ENCODE measurements around the gene CAMK2B.
"Not testable (repeated sequence)": the region's sequence is repeated elsewhere in the genome, so short reads cannot be mapped to it uniquely, and the experiment has no call there.

Gene CAMK2B

GRCh38 chr7:44189286-44189992, 136.0 kb downstream of the CAMK2B start, which contains the start of gene GCK:
Gene GCK, minus strand, starts transcription at chr7:44189439. Its CDS starts 486 bp downstream, at chr7:44188953.
- DNase-seq, result no peak

DNA sequence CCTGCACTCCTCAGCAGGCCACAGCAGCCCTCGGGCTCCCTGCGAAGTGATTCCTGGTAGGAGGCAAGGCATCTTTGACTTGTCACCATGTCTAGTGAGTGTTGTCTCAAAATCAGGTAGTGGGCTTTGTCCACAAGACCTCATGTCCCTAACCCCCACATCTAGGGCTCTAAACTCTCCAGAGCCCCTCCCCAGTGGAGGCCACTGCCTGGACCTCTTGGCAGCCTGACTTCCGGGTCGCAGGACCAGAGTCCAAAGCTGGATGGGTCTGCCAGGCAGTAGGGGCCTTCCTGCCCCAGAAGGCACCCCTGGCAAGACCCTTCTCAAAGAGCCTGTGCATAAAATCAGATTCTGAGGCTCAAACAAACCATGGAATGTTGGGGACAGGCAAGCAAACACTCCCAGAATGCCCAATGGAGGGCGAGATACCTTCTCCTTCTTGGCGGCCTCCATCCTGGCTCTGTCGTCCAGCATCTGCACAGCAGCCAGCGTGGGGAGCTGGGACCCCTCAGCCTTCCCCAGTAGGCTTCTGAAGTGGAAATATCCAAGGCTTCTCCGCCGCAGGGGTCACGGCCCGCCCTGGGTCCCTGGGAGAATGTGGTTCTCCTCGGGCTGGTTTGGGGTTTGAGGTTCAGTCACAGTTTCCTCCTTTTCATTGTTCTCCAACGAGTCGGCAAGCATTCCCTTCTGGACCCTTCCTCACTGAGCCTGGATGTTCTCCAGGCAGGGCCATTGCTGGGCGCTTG, 136.7 kb downstream of the CAMK2B start:
- no peak for DNase-seq

DNA sequence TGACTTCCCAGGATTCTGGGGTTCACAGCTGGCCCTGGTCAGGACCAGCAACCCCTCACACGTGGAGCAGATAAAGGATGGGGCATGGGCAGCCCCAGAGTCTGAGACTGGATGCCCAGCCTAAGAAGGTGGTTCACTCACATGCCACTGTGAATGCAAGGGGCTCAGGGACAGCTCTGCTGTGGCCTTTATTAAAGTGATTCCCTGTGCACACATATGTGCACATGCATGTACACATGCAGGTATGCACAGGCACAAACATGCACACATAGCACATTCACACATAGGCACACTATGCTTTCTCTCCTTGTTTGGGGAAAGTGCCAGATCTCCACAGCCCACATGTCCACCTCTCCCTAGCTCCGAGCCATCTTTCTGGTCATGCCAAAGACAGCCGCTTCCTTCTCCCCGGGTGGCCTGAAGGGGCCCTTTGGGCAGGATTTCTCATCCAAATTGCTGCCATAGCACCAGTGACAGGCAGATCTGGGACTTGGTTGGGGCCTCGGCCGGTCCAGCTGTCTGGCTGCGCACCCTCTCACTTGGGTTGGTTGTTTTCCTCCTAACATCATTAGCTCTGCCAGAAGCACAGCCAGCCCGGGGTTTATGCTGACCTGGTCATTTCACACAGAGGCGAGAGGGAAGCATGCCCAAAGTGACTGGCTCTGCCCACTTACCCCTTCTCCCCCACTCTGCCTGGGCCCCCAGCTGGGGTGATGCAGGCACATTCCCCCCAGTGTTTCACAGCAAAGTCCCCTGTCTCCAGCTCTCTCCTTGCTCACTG, 137.6 kb downstream of the CAMK2B start:
- no peak for DNase-seq

DNA sequence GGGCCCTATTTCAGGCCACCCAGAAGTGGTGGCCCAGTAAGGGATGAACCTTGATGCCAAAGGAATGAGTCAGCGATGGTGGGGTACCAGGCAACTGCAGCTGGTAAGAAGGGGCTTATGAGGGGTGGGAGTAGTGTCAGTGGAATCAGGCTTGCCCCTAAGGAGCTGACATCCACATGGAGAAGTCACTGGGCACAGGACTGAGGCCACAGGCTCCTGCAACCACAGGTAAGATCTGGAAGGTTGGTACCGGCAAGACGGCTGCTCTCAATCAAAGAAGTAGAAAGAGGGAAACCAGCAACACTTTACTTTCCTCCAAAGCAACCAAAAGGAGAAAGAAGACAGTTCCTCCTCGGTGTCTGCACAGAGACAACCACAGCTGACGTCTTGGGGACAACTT, 138.7 kb downstream of the CAMK2B start:
- DNase-seq, result peak in 1 of 4 experiments; percentile 6

GRCh38 chr7:44185729-44186128, 139.7 kb downstream of the CAMK2B start:
- no peak for DNase-seq

DNA sequence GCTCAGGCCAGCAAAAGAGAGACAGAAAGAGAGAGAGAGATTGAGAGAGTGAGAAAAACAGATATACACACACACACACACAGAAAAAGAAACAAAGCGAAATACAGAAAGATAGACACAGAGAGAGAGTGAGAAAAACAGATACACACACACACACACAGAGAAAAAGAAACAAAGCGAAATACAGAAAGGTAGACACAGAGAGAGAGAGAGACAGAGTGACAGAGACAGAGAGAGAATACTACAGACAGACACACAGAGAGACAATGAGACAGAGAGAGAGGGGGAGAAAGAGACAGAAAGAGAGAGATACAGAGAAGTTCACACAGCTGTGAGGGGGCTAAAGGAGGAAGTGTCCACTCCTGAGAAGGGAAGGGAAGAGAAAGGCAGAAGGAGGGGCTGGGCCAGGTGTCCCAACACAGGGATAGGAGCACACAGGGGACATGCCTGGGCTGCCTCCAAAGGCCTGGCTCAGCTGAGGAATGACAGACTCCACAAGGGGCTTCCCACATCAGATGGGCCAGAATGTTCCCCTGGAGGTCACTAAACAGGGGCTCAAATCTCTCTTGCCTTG, 140.4 kb downstream of the CAMK2B start:
- DNase-seq, result no peak

DNA sequence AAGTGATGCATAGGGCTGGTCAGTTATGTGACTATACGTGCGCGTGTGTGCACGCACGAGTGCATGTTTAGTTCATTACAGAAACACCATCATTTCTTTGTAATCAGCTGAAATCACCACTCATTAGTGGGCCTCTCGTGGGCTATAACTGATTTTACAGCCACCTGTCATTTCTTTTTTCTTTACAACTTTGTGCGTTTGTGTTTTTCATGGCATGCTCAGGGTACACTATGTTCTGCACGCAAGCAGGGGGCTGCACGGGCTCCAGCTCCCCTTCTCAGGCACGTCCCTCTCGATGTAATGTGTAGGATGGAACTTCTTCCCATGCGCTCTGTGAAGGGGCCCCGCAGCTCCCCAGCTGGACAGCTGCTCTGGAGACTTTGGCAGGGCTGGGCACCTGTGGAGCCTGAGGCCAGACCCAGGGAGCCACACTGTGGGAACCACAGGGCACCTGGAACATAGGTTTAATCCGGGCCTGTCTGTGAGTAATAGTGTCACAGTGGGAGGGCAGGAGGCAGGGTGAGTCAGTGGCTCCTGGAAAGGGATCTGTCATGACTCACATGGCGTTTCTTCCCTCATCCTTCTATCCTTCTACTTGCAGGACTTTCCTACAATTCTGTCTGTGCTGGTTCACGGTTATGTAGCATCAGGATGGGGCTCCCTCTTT, 141.1 kb downstream of the CAMK2B start:
- no peak for DNase-seq

- DNase-seq, result no peak
Measured at GRCh38 chr7:44183386-44183785, 142.0 kb downstream of the CAMK2B start.

GRCh38 chr7:44182827-44183226, 142.6 kb downstream of the CAMK2B start:
- no peak for DNase-seq

- DNase-seq, result no peak
Measured at GRCh38 chr7:44180631-44181030, 144.8 kb downstream of the CAMK2B start.

GRCh38 chr7:44177570-44178131, 147.7 kb downstream of the CAMK2B start:
- DNase-seq, result no peak

- no peak for DNase-seq
Measured at GRCh38 chr7:44176486-44176885, 148.9 kb downstream of the CAMK2B start.

DNA sequence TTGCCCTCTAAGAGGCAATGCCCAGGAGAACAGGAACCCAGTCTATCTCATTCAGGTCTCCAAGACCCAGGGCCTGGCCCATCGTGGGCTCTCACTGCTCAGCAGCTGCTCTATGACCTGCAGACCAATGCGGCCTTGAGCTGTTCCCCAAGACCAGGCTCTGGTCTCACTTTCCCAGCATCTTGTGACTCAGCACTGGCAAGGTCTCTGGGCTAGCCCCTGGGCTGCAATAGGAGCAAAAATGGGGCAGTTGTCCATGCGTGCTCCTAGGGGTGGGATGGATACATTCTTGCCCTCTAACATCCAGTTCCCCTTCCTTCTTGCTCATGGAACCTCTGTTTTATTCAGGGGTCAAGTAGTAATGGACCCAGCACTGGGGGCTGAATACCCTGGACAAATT, 149.7 kb downstream of the CAMK2B start:
- no peak for DNase-seq

DNA sequence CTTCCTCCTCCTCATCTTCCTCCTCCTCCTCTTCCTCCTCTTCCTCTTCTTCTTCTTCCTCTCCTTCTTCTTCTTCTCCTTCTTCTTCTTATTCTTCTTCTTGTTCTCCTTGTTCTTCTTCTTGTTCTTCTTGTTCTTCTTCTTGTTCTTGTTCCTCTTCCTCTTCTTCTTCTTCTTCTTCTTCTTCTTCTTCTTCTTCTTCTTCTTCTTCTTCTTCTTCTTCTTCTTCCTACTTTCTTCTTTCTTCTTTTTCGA, 150.8 kb downstream of the CAMK2B start:
- DNase-seq, result not testable (repeated sequence)

DNA sequence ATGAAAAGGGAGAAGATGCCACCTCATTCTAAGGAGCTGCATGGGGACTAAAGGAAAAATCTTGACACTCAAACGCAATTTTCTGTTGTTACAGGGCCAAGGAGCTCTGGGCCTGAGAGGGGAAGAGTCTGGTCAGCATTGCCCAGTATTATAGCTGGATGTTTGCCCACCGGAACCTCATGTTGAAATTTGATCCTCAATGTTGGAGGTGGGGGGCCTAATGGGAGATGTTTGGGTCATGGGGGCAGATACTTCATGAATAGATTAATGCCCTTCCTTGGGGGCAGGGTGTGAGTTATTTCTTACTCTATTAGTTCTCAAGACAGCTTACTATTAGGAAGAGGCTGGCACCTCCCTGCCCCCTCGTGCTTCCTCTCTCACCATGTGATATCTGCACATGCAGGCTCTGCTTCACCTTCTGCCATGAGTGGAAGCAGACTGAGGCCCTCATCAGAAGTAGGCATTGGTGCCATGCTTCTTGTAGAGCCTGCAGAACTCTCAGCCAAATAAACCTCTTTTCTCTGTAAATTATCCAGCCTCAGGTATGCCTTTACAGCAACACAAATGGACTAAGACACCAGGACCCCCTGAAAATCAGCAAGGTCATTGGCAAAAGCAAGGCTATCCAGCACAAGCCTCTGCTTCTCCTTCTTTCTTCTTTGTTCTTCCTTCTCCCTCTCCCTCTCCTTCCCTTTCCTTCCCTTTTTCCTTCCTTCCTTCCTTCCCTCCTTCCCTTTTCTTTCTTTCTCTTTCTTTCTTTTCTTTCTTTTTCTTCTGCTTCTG, 151.3 kb downstream of the CAMK2B start:
- DNase-seq, result no peak

GRCh38 chr7:44172803-44173424, 152.5 kb downstream of the CAMK2B start:
- no peak for DNase-seq

GRCh38 chr7:44172352-44172751, 153.0 kb downstream of the CAMK2B start:
- no peak for DNase-seq

- not testable (repeated sequence) for DNase-seq
Measured at GRCh38 chr7:44171901-44172300, 153.5 kb downstream of the CAMK2B start.

GRCh38 chr7:44167920-44168319, 157.5 kb downstream of the CAMK2B start:
- DNase-seq, result peak in 3 of 4 experiments; percentile 5 to 57 (median 48)
